Natural killer cell (primary cell): ENCODE data around the gene ANXA11. TPM values are rescaled to one million over a fixed set of nuclear protein-coding genes. Genes with fewer than 3 reads are reported as not detected.

Source experiments
- ATAC-seq, 3 donors: fragments of 150-1000 bp in 2 of 3; fragments of 200-7000 bp in 1 of 3; cut with Tn5 transposase; 1 replicate in 1 of 3; 2 replicates in 2 of 3; pipeline ENCODE4 v1.10.0; 2021; ENCODE audit warnings: mild to moderate bottlenecking in 2 of 3, moderate library complexity in 2 of 3
- DNase-seq, 2 donors: peaks; one replicate each; pipeline versions ENCODE4 v3.0.0 to v3.0.0-alpha.2; 2013 to 2021; ENCODE audit warnings: mixed read lengths in 1 of 2
- H3K27ac ChIP-seq: one replicate; pipeline ENCODE4 v1.5.1; 2013; ENCODE audit warnings: mild to moderate bottlenecking, low read length
- H3K27me3 ChIP-seq: one replicate; pipeline ENCODE4 v1.6.1; 2013; ENCODE audit warnings: low read length; ENCODE audit not compliant: control insufficient read depth, insufficient read depth
- H3K36me3 ChIP-seq: one replicate; pipeline ENCODE4 v1.6.1; 2013; ENCODE audit warnings: low read length; ENCODE audit not compliant: control insufficient read depth, insufficient read depth
- H3K4me1 ChIP-seq: one replicate; pipeline ENCODE4 v1.6.1; 2013; ENCODE audit warnings: low read length; ENCODE audit not compliant: control insufficient read depth, insufficient read depth
- H3K4me3 ChIP-seq: one replicate; pipeline ENCODE4 v1.5.1; 2013; ENCODE audit warnings: low read length
- H3K9me3 ChIP-seq: one replicate; pipeline ENCODE4 v1.6.1; 2013; ENCODE audit warnings: low read length; ENCODE audit not compliant: control insufficient read depth, insufficient read depth
- H3K27ac Mint-ChIP-seq, 2 donors: one replicate each; pipeline ENCODE4 v1.8.0; 2022; ENCODE audit warnings: mild to moderate bottlenecking in 2 of 2, mixed read lengths in 2 of 2, moderate library complexity in 1 of 2
- H3K27me3 Mint-ChIP-seq, 2 donors: one replicate each; pipeline ENCODE4 v1.8.0; 2022; ENCODE audit warnings: low read depth in 2 of 2, mixed read lengths in 2 of 2
- H3K36me3 Mint-ChIP-seq: one replicate; pipeline ENCODE4 v1.8.0; 2022; ENCODE audit warnings: mixed read lengths
- H3K4me1 Mint-ChIP-seq, 2 donors: one replicate each; pipeline ENCODE4 v1.8.0; 2022; ENCODE audit warnings: mixed read lengths in 2 of 2
- H3K4me3 Mint-ChIP-seq: one replicate; pipeline ENCODE4 v1.8.0; 2022; ENCODE audit warnings: mild to moderate bottlenecking, moderate library complexity, mixed read lengths
- H3K9me3 Mint-ChIP-seq, 2 donors: one replicate each; pipeline ENCODE4 v1.8.0; 2022; ENCODE audit warnings: mixed read lengths in 2 of 2
- WGBS: methylation state at CpG from one replicate; pipeline ENCODE4 v1.1.7; 2013; ENCODE audit warnings: missing lambda C conversion rate; ENCODE audit not compliant: insufficient coverage; 5-methylcytosine and 5-hydroxymethylcytosine counted together
- intact Hi-C: fragments of 100-400 bp; cut with micrococcal nuclease; formaldehyde crosslinking; loops from one replicate; pipeline ENCODE4 v1.14.2; 2022
- total RNA-seq, 4 donors: library from RNA; stranded (reverse); fragments of 120-200 nt in 1 of 4; gene quantifications; one replicate each; pipeline versions ENCODE4 v1.2.3 to v1.2.4, GENCODE V29; 2013 to 2022
- TF ChIP-seq, protein P1 (sequence below): fragments of 200-600 bp; IDR thresholded peaks from one replicate; pipeline ENCODE4 v1.8.0; 2022; ENCODE audit warnings: antibody characterized with exemption

The ANXA11 gene
- total RNA-seq, 3 donors from 2014 or later (not counting 1 experiment from before 2014, with no cell fraction given), result 213 to 264 (median 245) TPM

DNA sequence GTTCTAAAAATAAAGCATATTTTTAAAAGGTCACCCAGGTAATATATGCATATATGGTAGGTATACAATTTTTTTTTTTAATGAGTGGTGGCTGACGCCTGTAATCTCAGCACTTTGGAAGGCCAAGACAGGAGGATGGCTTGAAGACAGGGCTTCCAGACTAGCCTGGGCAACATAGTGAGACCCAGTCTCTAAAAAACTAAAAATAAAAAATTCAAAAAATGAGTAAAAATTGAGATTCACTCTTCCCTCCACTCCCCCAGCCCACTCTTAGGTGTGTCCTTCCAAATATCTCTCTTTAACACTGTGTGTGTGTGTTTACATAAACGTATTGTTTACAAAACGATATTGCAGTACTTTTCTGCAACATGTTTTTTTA is 929 bp upstream of the ANXA11 start:
- Mint-ChIP-seq H3K4me3 (peak overlapping the region; percentile 87), H3K27me3 (peaks cover 0 to 6% of the 10 kb centered on the region in 2 donors), H3K4me1 (peaks cover 44 to 46% of the 10 kb centered on the region in 2 donors), H3K36me3 (no peaks in the 10 kb centered on the region), H3K9me3 (no peaks in the 10 kb centered on the region), H3K27ac (peak overlapping the region; percentile 83 to 93)
- peaks cover 42% of the 10 kb centered on the region for H3K4me1 ChIP-seq
- no peak for ATAC-seq
- H3K27me3 ChIP-seq, result no peaks in the 10 kb centered on the region
- peak overlapping the region; percentile 73 for H3K27ac ChIP-seq
- no peaks in the 10 kb centered on the region for H3K9me3 ChIP-seq
- no peaks in the 10 kb centered on the region for H3K36me3 ChIP-seq
- H3K4me3 ChIP-seq, result no peak overlapping the region
- intact Hi-C loops, result loop anchor here (10.0 kb wide), 1 partner anchor 289 kb away; no protein-coding TSS in a partner anchor
- DNase-seq, result no peak
- TF ChIP-seq, protein P1, sequence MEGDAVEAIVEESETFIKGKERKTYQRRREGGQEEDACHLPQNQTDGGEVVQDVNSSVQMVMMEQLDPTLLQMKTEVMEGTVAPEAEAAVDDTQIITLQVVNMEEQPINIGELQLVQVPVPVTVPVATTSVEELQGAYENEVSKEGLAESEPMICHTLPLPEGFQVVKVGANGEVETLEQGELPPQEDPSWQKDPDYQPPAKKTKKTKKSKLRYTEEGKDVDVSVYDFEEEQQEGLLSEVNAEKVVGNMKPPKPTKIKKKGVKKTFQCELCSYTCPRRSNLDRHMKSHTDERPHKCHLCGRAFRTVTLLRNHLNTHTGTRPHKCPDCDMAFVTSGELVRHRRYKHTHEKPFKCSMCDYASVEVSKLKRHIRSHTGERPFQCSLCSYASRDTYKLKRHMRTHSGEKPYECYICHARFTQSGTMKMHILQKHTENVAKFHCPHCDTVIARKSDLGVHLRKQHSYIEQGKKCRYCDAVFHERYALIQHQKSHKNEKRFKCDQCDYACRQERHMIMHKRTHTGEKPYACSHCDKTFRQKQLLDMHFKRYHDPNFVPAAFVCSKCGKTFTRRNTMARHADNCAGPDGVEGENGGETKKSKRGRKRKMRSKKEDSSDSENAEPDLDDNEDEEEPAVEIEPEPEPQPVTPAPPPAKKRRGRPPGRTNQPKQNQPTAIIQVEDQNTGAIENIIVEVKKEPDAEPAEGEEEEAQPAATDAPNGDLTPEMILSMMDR, result no peak
- WGBS, result 100% methylated on average over 3 of the region's 3 CpGs

DNA sequence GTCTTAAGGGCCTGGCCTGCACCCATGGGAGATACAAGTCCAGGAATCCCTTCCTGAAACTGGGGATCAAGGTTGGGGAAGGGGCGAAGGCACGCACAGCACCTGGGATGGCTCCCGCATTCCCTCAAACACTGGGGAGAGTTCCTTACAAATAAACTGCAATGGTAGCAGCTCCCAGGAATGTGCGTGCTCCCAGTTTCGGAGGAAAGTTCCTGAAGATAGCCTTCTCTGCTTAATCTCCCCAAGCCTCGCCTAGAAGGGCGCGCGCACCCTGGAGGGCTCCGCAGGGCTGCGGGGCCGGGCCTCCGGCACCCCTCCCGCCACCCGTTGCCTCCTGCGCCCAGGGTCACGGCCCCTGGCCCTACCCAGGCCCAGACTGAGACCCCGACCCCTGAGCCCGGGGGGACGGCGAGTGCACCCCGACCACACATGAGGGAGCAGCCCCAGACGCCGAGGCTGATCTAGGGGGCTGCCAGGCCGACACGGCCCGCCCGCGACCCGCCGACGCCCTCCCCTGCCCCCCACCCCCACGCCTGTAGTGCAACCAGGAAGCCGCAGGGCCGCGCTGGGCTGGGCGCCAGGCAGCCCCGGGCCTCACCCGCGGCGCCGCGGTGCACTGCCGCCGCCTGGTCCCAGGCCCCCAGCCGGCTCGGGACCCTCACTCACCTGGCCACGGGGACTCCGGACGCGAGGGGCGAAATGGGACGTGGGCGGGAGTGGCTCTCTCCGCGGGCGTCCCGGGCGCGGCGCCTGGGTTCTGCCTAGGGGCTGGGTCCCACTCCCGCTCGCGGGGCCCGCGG is 460 bp downstream of the ANXA11 start:
- intact Hi-C loops, result loop anchor here (1.0 to 10.0 kb wide), 2 partner anchors 14 to 290 kb away; no protein-coding TSS in a partner anchor
- Mint-ChIP-seq H3K36me3 (no peaks in the 10 kb centered on the region), H3K9me3 (no peaks in the 10 kb centered on the region), H3K27ac (peak overlapping the region; percentile 83 to 93), H3K4me1 (peaks cover 52 to 56% of the 10 kb centered on the region in 2 donors), H3K27me3 (peaks cover 0 to 3% of the 10 kb centered on the region in 2 donors), H3K4me3 (peak overlapping the region; percentile 88)
- H3K27ac ChIP-seq, result peak overlapping the region; percentile 62
- no peaks in the 10 kb centered on the region for H3K27me3 ChIP-seq
- DNase-seq (peak; percentile 55 to 74), ATAC-seq (peak; percentile 53 to 71 (median 58))
- no peaks in the 10 kb centered on the region for H3K9me3 ChIP-seq
- peaks cover 50% of the 10 kb centered on the region for H3K4me1 ChIP-seq
- no peaks in the 10 kb centered on the region for H3K36me3 ChIP-seq
- H3K4me3 ChIP-seq, result peak overlapping the region; percentile 61
- under 1% methylated on average over 66 of the region's 66 CpGs for WGBS
- TF ChIP-seq, protein P1, result no peak

DNA sequence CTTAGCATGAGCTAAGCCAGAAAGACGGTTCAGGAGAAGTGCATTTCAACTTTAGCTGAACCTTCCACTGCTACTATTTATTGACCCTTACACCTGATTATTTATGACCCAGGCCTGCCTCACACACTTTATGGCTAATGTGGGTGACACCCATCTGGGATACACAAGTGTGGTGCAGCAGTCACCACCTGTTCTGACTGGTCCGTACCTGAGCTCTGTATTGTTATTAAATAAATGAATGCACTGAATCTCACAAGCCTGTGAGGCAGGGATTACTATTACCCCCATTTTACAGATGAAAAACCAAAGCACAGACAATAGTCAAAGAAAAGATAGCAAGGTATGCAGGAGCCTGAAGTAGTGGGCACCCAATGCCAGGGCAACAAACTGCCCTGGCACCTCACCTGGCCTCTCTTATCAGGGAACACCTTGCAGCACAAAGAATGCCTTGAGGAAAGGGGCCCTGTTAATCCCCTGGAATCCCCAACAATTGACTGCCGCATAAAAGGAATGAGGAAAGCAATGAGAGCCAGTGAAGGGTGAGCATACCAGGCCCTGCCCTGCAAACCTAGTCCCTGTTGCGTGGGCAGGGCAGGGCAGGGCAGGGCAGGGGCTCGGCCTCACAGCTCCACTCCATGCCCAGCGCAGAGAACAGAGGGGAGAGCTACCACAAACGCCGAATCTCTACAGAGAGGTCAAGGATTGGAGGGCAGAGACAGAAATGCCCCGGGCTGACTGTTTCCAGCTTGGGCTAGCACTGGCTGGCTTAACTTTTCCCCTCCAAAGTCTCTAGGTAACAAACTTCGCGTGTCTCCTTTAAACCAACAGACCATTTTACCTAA is 1.3 kb downstream of the ANXA11 start:
- no peaks in the 10 kb centered on the region for H3K9me3 ChIP-seq
- H3K4me1 ChIP-seq, result peaks cover 50% of the 10 kb centered on the region
- H3K4me3 Mint-ChIP-seq, result peak overlapping the region; percentile 88
- peaks cover 56 to 60% of the 10 kb centered on the region in 2 donors for H3K4me1 Mint-ChIP-seq
- ATAC-seq, result no peak
- TF ChIP-seq, protein P1, result no peak
- no peaks in the 10 kb centered on the region for H3K27me3 ChIP-seq
- peaks cover 0 to 1% of the 10 kb centered on the region in 2 donors for H3K27me3 Mint-ChIP-seq
- peak overlapping the region; percentile 79 to 83 for H3K27ac Mint-ChIP-seq
- DNase-seq, result peak; percentile 20 to 38
- H3K27ac ChIP-seq, result peak overlapping the region; percentile 62
- WGBS, result 23% methylated on average over 11 of the region's 11 CpGs
- H3K9me3 Mint-ChIP-seq, result no peaks in the 10 kb centered on the region
- intact Hi-C loops, result loop anchor here (10.0 kb wide), 1 partner anchor 291 kb away; no protein-coding TSS in a partner anchor
- peak overlapping the region; percentile 61 for H3K4me3 ChIP-seq
- no peaks in the 10 kb centered on the region for H3K36me3 Mint-ChIP-seq
- no peaks in the 10 kb centered on the region for H3K36me3 ChIP-seq
